Astrocyte of the spinal cord (primary cell): Measurements from ENCODE around the gene ADPRH.

ENCODE experiments used
- DNase-seq: peaks from one replicate; pipeline ENCODE4 v3.0.0; 2011; ENCODE audit warnings: low read depth, low spot score
- H3K4me3 ChIP-seq: 2 replicates; pipeline ENCODE4 v1.5.1; 2011; ENCODE audit warnings: low read depth, mild to moderate bottlenecking, low read length, moderate library complexity
- in situ Hi-C: cut with HindIII; loops from 2 replicates; pipeline ENCODE4 v1.10.0; 2017; ENCODE audit warnings: low sequenced_read_pairs
- TF ChIP-seq, protein P1 (sequence below): IDR thresholded peaks from 2 replicates; pipeline ENCODE4 v1.5.1; 2012; ENCODE audit warnings: low read depth, mild to moderate bottlenecking, low read length, inconsistent platforms

ADPRH gene

DNA sequence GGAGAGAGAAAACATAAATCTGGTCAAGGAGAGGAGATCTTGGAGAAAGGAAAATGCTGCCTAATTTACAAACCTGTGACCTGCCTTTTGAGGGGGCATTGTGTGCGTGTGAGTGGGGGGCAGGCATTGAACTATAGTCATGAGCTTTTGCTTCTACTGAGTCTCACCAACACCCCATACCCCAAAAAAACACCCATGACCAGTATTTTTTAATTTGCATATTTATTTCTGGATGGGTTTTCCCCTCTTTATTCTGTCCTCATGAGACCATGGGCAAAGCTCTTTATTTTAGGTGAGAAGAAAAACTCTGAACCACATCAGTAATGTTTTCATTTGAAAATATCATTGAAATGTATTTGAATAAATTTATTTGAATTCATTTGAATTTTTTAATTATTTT is 40.5 kb upstream of the ADPRH start:
- TF ChIP-seq, protein P1, sequence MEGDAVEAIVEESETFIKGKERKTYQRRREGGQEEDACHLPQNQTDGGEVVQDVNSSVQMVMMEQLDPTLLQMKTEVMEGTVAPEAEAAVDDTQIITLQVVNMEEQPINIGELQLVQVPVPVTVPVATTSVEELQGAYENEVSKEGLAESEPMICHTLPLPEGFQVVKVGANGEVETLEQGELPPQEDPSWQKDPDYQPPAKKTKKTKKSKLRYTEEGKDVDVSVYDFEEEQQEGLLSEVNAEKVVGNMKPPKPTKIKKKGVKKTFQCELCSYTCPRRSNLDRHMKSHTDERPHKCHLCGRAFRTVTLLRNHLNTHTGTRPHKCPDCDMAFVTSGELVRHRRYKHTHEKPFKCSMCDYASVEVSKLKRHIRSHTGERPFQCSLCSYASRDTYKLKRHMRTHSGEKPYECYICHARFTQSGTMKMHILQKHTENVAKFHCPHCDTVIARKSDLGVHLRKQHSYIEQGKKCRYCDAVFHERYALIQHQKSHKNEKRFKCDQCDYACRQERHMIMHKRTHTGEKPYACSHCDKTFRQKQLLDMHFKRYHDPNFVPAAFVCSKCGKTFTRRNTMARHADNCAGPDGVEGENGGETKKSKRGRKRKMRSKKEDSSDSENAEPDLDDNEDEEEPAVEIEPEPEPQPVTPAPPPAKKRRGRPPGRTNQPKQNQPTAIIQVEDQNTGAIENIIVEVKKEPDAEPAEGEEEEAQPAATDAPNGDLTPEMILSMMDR: no peak
- DNase-seq: no peak
- in situ Hi-C loops: no loop called here

DNA sequence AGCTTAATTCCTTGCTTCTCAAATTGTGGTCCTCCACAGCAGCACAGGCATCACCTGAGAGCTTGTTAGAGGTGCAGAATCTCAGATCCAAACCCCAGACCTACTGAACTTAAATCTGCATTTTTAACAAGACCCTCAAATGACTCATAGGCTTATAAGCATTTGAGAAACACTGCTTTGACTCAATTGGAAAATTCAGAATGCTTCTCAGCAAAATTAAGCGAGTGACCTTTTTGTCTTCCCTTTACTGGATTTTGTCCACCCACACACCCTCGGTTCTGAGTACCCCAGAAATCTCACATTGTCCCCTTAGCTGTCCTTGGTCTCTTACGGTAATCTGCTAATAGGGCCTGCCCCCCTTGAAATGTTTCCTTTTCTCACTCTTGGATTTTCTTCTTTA is 37.7 kb upstream of the ADPRH start:
- in situ Hi-C loops: no loop called here
- TF ChIP-seq, protein P1: no peak
- H3K4me3 ChIP-seq: no peak overlapping the region
- no peak for DNase-seq

More for the DNA sequence above, 40.5 kb upstream of the ADPRH start:
- no peak overlapping the region for H3K4me3 ChIP-seq

DNA sequence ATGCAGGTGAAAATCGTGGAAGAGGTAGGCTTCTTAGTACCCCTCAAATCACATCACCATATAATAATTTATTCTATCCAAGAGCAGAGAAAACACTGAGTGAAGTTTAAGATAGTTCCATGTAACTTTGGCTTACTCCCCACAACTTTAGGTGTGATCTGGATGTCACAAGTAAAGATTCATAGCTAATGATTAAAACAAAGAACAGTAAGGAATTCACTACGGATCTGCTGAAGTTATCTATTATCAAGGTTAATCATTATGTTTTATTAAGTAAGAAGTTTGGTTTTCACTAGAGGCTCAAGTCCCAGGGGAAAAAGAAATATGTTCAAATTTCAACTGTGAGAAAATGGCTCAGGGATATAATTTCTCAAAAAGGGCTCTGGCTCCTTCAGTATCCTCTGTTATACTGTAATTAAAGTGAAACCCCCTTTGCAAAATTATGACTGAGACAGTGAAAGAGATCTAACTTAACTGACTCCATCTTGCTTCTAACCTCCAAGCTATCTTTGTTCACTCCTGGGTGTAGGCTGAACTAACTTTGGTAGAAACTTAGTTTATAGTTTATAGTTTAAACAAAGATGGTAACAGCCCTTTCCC is 37.0 kb upstream of the ADPRH start:
- no peak for DNase-seq
- in situ Hi-C loops: no loop called here
- TF ChIP-seq, protein P1: no peak
- H3K4me3 ChIP-seq: no peak overlapping the region

DNA sequence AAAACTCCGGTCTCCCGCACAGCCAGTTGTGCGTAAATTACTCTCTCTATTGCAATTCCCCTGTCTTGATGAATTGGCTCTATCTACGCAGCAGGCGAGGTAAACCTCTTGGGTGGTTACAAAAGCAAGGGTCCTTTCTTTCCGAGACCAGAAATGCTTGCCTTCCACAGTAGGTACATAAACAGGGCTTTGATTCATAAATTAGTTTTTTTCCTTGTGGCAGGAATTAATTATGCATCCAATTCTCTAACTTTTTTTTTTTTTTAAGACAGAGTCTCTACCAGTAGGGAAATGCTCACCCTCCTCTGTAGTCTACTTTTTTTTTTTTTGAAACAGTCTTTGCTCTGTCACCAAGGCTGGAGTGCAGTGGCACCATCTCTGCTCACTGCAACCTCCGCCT is 36.1 kb upstream of the ADPRH start:
- no peak overlapping the region for H3K4me3 ChIP-seq
- TF ChIP-seq, protein P1: no peak
- DNase-seq: no peak
- in situ Hi-C loops: no loop called here

DNA sequence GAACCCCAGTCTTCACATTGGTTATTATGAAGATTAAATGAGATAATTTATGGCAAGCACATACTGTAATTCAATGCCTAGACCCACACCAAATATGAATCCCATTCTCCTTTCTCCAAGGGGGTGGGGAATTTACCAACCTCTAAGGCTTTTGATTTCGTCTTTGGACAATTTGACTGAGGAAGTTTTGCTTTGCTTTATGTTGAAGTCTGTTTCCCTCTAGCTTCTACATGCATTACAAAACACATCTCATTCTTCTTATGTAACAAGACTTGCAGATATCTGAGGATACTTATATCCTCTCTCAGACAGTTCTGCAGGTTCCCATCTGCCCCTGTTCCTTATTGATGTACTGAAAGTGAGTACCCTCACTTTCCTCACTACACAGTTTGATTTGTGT is 32.1 kb upstream of the ADPRH start:
- DNase-seq: no peak
- in situ Hi-C loops: no loop called here
- no peak overlapping the region for H3K4me3 ChIP-seq
- TF ChIP-seq, protein P1: no peak

DNA sequence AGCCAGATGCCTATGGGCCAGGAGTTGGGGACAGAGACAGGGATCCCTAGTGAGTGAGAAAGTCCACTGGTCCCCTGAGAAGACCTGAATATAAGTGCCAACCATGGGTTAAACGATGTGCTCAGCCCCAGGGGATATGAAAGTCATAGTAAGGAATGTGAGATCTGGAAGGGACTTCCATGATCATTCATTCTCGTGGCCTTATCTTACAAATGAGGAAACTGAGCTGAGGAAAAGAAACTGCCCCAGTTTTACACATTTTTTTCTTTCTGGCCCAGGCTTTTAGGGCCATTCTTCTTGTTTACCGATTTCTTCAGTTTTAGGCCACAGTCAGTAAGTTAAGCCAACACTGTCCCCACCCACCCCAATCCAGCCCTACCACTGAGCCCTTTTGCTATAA is 31.0 kb upstream of the ADPRH start:
- H3K4me3 ChIP-seq: no peak overlapping the region
- in situ Hi-C loops: no loop called here
- DNase-seq: no peak
- TF ChIP-seq, protein P1: no peak
